NCI-H2029 treated with DMSO at 0.1 percent for 48 hours (cell line): ENCODE measurements around the gene MAGEL2.
A peak's percentile ranks its signal among the peaks of the same experiment; 100 is the strongest.

Source experiments
- DNase-seq: peaks from one replicate; lab custom pipeline; 2025; lab: John Stamatoyannopoulos, UW

MAGEL2 gene

GRCh38 chr15:23647421-23648370 lies at the start of gene MAGEL2:
TSS of gene MAGEL2 (minus strand) at chr15:23647867. CDS start at chr15:23647742, 125 bp downstream.
- no peak for DNase-seq

- DNase-seq = no peak
These were observed 47.6 kb upstream of the MAGEL2 start for GRCh38 chr15:23695282-23695681.

GRCh38 chr15:23694592-23694991 lies 46.9 kb upstream of the MAGEL2 start:
- no peak for DNase-seq

- DNase-seq = no peak
These were observed 42.8 kb upstream of the MAGEL2 start for GRCh38 chr15:23690450-23690852.

- no peak for DNase-seq
These were observed 42.3 kb upstream of the MAGEL2 start for GRCh38 chr15:23690015-23690414.

- no peak for DNase-seq
These were observed 39.4 kb upstream of the MAGEL2 start, which contains the start of gene NDN for GRCh38 chr15:23687143-23687470. TSS of gene NDN (minus strand) at chr15:23687305. CDS start at chr15:23687217, 88 bp downstream.

GRCh38 chr15:23686466-23687142 lies 38.9 kb upstream of the MAGEL2 start:
- no peak for DNase-seq

- DNase-seq = no peak
These were observed 23.8 kb upstream of the MAGEL2 start for GRCh38 chr15:23671481-23671880.

GRCh38 chr15:23670970-23671369 lies 23.3 kb upstream of the MAGEL2 start:
- no peak for DNase-seq

GRCh38 chr15:23663232-23663631 lies 15.6 kb upstream of the MAGEL2 start:
- DNase-seq = no peak

GRCh38 chr15:23648920-23649515 lies 1.4 kb upstream of the MAGEL2 start:
- DNase-seq = no peak

- no peak for DNase-seq
These were observed 719 bp downstream of the MAGEL2 start for GRCh38 chr15:23647001-23647295.

- no peak for DNase-seq
These were observed 1.3 kb downstream of the MAGEL2 start for GRCh38 chr15:23646165-23647000.

- DNase-seq = no peak
These were observed 2.1 kb downstream of the MAGEL2 start for GRCh38 chr15:23645371-23646164.

GRCh38 chr15:23644829-23645228 lies 2.8 kb downstream of the MAGEL2 start:
- no peak for DNase-seq

- peak; percentile 39 for DNase-seq
These were observed 5.1 kb downstream of the MAGEL2 start for GRCh38 chr15:23642413-23643044.

- no peak for DNase-seq
These were observed 13.5 kb downstream of the MAGEL2 start for GRCh38 chr15:23634181-23634580.

- peak; percentile 23 for DNase-seq
These were observed 18.3 kb downstream of the MAGEL2 start for GRCh38 chr15:23629234-23629805.

GRCh38 chr15:23628612-23629233 lies 18.9 kb downstream of the MAGEL2 start:
- DNase-seq = no peak

GRCh38 chr15:23616536-23616935 lies 31.1 kb downstream of the MAGEL2 start:
- no peak for DNase-seq
